Neural progenitor cell (in vitro differentiated cells): ENCODE measurements around the gene R3HDM1.

Experiments used
- CTCF ChIP-seq: fragments of 200-600 bp; sonication (generic); IDR thresholded peaks from 2 replicates; pipeline ENCODE4 v1.5.1; 2017; ENCODE audit warnings: antibody characterized with exemption, mild to moderate bottlenecking
- EZH2 ChIP-seq: fragments of 200-600 bp; sonication (generic); IDR thresholded peaks from 2 replicates; pipeline ENCODE4 v1.6.1; 2017; ENCODE audit warnings: antibody characterized with exemption, mild to moderate bottlenecking, moderate library complexity
- EZH2phosphoT487 ChIP-seq: fragments of 200-600 bp; sonication (generic); IDR thresholded peaks from 2 replicates; pipeline ENCODE4 v1.6.1; 2017; ENCODE audit warnings: antibody characterized with exemption

DNA sequence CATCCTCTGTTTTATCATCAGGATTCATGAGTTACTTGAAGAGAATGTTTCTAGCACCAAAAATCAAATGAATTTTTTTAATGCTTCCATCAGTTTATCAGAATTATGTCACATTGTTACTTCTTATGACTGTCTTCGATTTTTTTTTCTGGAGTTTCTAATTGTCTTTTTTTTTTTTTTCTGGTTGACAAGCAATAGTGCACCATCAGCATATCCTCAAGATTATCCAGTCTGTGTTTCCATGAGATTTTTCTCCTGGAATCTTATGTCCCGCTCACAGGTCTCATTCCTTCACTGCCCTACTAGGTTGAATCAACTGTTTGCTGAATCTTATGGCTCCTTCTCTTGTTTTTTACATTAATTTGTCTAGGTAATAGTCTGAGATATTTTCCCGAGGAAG, 16.0 kb downstream of the R3HDM1 start:
- TF ChIP-seq CTCF (no peak), EZH2 (no peak), EZH2phosphoT487 (no peak)
